DND-41 (cell line): Measurements from ENCODE around the gene NBEA.

ENCODE experiments used
- EZH2 ChIP-seq: IDR thresholded peaks from 3 replicates; pipeline ENCODE4 v1.6.1; 2012; ENCODE audit warnings: borderline replicate concordance, low read depth, mild to moderate bottlenecking, moderate library complexity, low read length, inconsistent platforms; ENCODE audit not compliant: severe bottlenecking
- TF ChIP-seq, protein P1 (sequence below): IDR thresholded peaks from 2 replicates; pipeline ENCODE4 v1.5.1; 2012; ENCODE audit warnings: borderline replicate concordance, low read length, moderate library complexity, mild to moderate bottlenecking; ENCODE audit not compliant: poor library complexity, severe bottlenecking; ENCODE audit errors: extremely low read depth

DNA sequence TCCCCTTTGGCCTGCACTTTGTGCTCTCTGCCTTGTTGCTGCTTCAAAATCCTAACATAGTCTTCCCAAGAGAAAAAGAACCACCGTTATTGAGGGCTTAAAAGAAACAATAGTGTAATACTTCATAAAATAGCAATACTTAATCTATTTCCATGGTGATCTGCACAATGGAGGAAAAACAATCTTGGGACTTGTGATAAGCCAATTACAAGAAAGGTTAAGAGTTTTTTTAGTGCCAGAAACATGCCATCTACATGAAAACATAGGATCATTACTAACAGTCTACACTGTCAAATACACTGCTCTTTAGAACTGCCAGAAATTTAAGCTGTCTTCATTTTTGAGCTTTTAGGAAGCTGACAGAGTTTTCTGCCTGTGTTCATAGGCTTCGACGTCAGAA, 588.5 kb downstream of the NBEA start:
- TF ChIP-seq, protein P1, sequence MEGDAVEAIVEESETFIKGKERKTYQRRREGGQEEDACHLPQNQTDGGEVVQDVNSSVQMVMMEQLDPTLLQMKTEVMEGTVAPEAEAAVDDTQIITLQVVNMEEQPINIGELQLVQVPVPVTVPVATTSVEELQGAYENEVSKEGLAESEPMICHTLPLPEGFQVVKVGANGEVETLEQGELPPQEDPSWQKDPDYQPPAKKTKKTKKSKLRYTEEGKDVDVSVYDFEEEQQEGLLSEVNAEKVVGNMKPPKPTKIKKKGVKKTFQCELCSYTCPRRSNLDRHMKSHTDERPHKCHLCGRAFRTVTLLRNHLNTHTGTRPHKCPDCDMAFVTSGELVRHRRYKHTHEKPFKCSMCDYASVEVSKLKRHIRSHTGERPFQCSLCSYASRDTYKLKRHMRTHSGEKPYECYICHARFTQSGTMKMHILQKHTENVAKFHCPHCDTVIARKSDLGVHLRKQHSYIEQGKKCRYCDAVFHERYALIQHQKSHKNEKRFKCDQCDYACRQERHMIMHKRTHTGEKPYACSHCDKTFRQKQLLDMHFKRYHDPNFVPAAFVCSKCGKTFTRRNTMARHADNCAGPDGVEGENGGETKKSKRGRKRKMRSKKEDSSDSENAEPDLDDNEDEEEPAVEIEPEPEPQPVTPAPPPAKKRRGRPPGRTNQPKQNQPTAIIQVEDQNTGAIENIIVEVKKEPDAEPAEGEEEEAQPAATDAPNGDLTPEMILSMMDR, result no peak
- no peak for TF ChIP-seq EZH2
